HUES6 (cell line): ENCODE data around the gene MB21D2.

Experiments
- H3K27ac ChIP-seq: 2 replicates; pipeline ENCODE4 v1.7.0; 2013; ENCODE audit warnings: low read depth, mild to moderate bottlenecking, low read length, inconsistent platforms
- H3K27me3 ChIP-seq: 2 replicates; pipeline ENCODE4 v1.6.1; 2013; ENCODE audit warnings: low read length; ENCODE audit not compliant: control insufficient read depth, insufficient read depth
- H3K36me3 ChIP-seq: 2 replicates; pipeline ENCODE4 v1.6.1; 2013; ENCODE audit warnings: low read length; ENCODE audit not compliant: control insufficient read depth, insufficient read depth
- H3K4me1 ChIP-seq: 2 replicates; pipeline ENCODE4 v1.6.1; 2013; ENCODE audit warnings: low read length; ENCODE audit not compliant: control insufficient read depth, insufficient read depth
- H3K4me3 ChIP-seq: 2 replicates; pipeline ENCODE4 v1.5.1; 2013; ENCODE audit warnings: low read depth, low read length
- H3K9ac ChIP-seq: one replicate; pipeline ENCODE4 v1.6.1; 2013; ENCODE audit warnings: mild to moderate bottlenecking, low read length
- H3K9me3 ChIP-seq: 2 replicates; pipeline ENCODE4 v1.6.1; 2013; ENCODE audit warnings: low read depth, low read length; ENCODE audit not compliant: control insufficient read depth, insufficient read depth

MB21D2 gene

GRCh38 chr3:192921793-192922192 lies 4.1 kb upstream of the MB21D2 start:
- Histone ChIP-seq H3K4me1 (peaks cover 50% of the 10 kb centered on the region), H3K36me3 (no peaks in the 10 kb centered on the region), H3K27ac (no peak overlapping the region)

DNA sequence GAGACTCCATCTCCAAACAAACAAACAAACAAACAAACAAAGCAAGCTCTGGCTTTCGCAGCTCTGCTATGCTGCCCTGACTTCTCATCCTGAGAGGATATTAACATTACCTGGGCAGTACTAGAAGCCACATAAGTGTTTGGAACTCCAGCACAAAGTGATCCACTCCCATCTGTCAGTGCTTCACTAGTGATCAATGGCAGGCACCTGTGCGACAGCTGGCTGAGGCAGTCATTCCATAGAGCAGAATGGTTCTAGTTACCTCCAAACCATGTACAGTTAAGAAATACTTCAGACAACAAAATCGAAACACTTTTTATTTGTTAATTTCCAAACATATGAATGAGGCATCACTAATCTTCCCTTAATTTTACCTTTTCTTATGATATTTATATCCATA lies 2.8 kb upstream of the MB21D2 start:
- Histone ChIP-seq H3K4me3 (no peak overlapping the region), H3K36me3 (no peaks in the 10 kb centered on the region), H3K27me3 (no peaks in the 10 kb centered on the region), H3K9ac (no peak overlapping the region), H3K27ac (no peak overlapping the region), H3K4me1 (peaks cover 53% of the 10 kb centered on the region), H3K9me3 (no peaks in the 10 kb centered on the region)

More at GRCh38 chr3:192921793-192922192, 4.1 kb upstream of the MB21D2 start:
- Histone ChIP-seq H3K4me3 (no peak overlapping the region), H3K27me3 (no peaks in the 10 kb centered on the region), H3K9ac (no peak overlapping the region), H3K9me3 (no peaks in the 10 kb centered on the region)

DNA sequence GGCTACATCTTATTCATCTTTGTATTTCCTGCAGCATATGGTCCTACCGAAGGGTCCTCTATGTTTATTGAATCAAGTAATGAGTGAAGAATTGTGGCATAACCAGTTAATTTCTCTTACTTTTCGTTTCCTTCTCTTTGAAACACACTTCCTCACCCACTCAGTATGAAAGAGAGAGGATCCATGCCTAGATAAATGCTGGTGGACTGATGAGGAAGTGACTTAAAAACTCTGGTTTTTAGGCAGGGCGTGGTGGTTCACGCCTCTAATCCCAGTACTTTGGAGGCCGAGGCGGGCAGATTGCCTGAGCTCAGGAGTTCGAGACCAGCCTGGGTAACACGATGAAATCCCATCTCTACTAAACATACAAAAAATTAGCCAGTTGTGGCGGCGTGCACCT lies 2.2 kb upstream of the MB21D2 start:
- H3K9ac ChIP-seq: no peak overlapping the region
- H3K27ac ChIP-seq: no peak overlapping the region
- H3K4me3 ChIP-seq: no peak overlapping the region
- peaks cover 56% of the 10 kb centered on the region for H3K4me1 ChIP-seq
- H3K9me3 ChIP-seq: no peaks in the 10 kb centered on the region
- H3K27me3 ChIP-seq: no peaks in the 10 kb centered on the region
- no peaks in the 10 kb centered on the region for H3K36me3 ChIP-seq

- H3K4me1 ChIP-seq: peaks cover 55% of the 10 kb centered on the region
- H3K9ac ChIP-seq: peak overlapping the region; percentile 88
- no peaks in the 10 kb centered on the region for H3K9me3 ChIP-seq
- H3K27ac ChIP-seq: peak overlapping the region; percentile 91
- H3K36me3 ChIP-seq: no peaks in the 10 kb centered on the region
- no peaks in the 10 kb centered on the region for H3K27me3 ChIP-seq
- peak overlapping the region; percentile 100 for H3K4me3 ChIP-seq
Observed at GRCh38 chr3:192918275-192918588, 576 bp upstream of the MB21D2 start.

- Histone ChIP-seq H3K4me3 (peak overlapping the region; percentile 100), H3K9me3 (no peaks in the 10 kb centered on the region), H3K27ac (peak overlapping the region; percentile 96), H3K27me3 (no peaks in the 10 kb centered on the region), H3K4me1 (peaks cover 45% of the 10 kb centered on the region), H3K9ac (peak overlapping the region; percentile 100), H3K36me3 (no peaks in the 10 kb centered on the region)
Observed at GRCh38 chr3:192917028-192917403, 640 bp downstream of the MB21D2 start.

DNA sequence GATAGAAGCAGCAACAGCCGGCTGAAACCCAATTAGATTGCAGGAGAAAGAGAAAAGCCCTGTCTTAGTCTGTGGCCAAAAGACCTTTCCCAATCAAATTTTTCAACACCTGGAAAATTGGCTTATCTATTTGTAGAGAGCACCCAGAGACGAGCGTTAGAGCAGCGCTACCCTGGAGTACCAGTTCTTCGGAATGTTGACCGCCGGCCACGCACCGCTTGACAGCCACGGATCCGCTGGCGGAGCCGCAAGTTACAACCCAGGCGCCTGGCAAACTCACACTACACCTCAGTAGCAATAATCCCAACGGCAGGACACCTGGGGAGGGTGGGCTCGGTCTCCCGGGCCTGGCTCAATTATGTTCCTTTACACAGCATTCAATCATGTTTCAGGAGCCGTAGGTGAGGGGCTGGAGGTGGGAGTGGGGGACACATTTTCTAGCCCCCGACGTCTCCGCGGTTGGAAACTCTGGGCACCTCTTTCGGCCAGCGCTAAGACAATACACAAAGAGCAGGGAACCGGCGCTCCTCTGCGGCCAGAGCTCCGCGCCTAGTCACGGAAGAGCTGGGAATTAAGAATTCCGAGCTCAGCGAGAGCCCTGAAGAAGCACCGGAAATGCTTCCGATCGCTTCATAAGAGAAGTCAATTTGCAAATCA lies 1.2 kb downstream of the MB21D2 start:
- H3K4me1 ChIP-seq: peaks cover 45% of the 10 kb centered on the region
- H3K27me3 ChIP-seq: no peaks in the 10 kb centered on the region
- peak overlapping the region; percentile 96 for H3K27ac ChIP-seq
- no peaks in the 10 kb centered on the region for H3K9me3 ChIP-seq
- peak overlapping the region; percentile 100 for H3K9ac ChIP-seq
- no peaks in the 10 kb centered on the region for H3K36me3 ChIP-seq
- peak overlapping the region; percentile 100 for H3K4me3 ChIP-seq

DNA sequence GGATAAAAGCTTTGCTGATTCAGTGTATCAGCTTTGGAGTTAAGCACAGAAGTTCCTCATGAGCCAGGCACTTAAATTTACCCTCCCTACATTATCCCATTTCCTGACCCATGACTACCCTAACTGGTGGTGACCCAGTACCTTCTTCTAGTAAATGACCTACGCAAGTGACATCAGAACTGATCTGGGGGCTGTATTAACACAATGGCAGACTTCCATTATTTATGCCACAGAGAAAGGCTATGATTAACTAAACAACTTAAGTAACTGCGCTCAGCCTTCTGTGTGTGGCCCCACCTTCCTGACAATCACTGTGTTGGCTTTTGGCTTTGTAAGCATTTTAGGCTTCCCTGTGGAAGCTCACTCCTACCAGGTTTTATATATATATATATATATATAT lies 1.9 kb downstream of the MB21D2 start:
- peak overlapping the region; percentile 100 for H3K4me3 ChIP-seq
- no peaks in the 10 kb centered on the region for H3K36me3 ChIP-seq
- H3K4me1 ChIP-seq: peaks cover 45% of the 10 kb centered on the region
- no peak overlapping the region for H3K27ac ChIP-seq
- no peaks in the 10 kb centered on the region for H3K27me3 ChIP-seq
- peak overlapping the region; percentile 40 for H3K9ac ChIP-seq
- no peaks in the 10 kb centered on the region for H3K9me3 ChIP-seq

- Histone ChIP-seq H3K4me1 (peaks cover 43% of the 10 kb centered on the region), H3K9ac (no peak overlapping the region), H3K27me3 (no peaks in the 10 kb centered on the region), H3K4me3 (peak overlapping the region; percentile 100), H3K27ac (no peak overlapping the region), H3K9me3 (no peaks in the 10 kb centered on the region), H3K36me3 (no peaks in the 10 kb centered on the region)
Observed at GRCh38 chr3:192915304-192915703, 2.4 kb downstream of the MB21D2 start.

DNA sequence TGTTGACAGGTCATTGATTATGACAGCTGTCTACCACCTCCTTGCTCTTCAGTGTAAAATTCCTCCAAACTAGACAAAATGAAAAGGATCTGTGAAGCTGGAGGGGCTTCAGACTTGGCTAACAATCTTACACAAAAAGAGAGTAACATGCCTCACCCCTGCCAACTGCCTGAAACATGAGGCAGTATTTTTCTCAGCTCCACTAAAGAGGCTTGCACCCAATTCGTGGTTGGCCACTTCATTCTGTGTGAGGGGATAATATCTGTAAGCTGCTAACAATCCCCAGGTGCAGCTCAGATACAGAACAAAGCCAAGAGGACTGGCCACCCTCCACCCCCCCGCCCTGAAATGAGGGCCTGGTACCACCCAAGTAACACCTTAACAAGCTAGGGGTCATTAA lies 2.8 kb downstream of the MB21D2 start:
- H3K36me3 ChIP-seq: no peaks in the 10 kb centered on the region
- H3K4me1 ChIP-seq: peaks cover 43% of the 10 kb centered on the region
- peak overlapping the region; percentile 100 for H3K4me3 ChIP-seq
- H3K27me3 ChIP-seq: no peaks in the 10 kb centered on the region
- no peak overlapping the region for H3K27ac ChIP-seq
- H3K9ac ChIP-seq: no peak overlapping the region
- H3K9me3 ChIP-seq: no peaks in the 10 kb centered on the region

DNA sequence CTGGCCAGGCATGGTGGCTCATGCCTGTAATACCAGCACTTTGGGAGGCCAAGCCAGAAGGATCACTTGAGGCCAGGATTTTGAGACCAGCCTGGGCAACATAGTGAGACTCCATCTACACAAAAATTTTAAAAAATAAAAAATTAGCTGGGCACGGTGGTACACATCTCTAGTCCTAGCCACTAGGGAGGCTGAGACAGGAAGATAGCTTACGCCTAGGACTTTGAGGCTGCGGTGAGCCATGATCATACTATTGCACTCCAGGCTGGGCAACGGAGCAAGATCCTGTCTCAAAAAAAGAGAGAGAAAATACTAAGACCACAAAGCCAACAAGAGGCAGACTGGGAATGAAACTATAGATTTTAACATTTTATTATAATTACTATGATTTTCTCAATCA lies 4.1 kb downstream of the MB21D2 start:
- Histone ChIP-seq H3K9me3 (no peaks in the 10 kb centered on the region), H3K4me3 (no peak overlapping the region), H3K36me3 (no peaks in the 10 kb centered on the region), H3K4me1 (peaks cover 30% of the 10 kb centered on the region), H3K27ac (no peak overlapping the region), H3K27me3 (no peaks in the 10 kb centered on the region), H3K9ac (no peak overlapping the region)

DNA sequence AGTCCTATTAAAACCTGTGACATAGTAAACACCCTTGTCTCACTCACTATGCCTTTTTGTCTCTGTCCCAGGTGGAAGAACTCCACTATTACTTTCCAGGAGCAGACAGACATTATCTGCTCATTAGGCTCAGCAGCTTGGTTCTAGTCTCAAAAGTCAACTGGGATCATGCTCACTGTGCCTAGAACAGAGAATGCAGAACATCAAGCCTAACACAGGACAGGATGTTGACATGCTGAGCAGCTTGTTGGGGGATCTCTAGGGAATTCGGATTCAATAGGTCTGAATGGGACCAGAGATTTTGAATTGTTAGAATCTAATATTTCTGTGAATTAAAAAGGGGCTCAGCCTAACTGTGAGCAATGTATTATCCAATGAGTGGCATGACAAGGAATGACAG lies 6.4 kb downstream of the MB21D2 start:
- Histone ChIP-seq H3K27me3 (no peaks in the 10 kb centered on the region), H3K27ac (no peak overlapping the region), H3K4me1 (peaks cover 30% of the 10 kb centered on the region), H3K9ac (no peak overlapping the region), H3K4me3 (no peak overlapping the region), H3K36me3 (no peaks in the 10 kb centered on the region), H3K9me3 (no peaks in the 10 kb centered on the region)

GRCh38 chr3:192907784-192908183 lies 9.9 kb downstream of the MB21D2 start:
- no peak overlapping the region for H3K27ac ChIP-seq
- H3K4me3 ChIP-seq: no peak overlapping the region
- H3K36me3 ChIP-seq: peaks cover 8% of the 10 kb centered on the region
- H3K27me3 ChIP-seq: no peaks in the 10 kb centered on the region
- no peak overlapping the region for H3K9ac ChIP-seq
- H3K9me3 ChIP-seq: peaks cover 19% of the 10 kb centered on the region
- peaks cover 16% of the 10 kb centered on the region for H3K4me1 ChIP-seq
